COLO829 (cell line): ENCODE measurements around the gene CMAS.
"Not testable (repeated sequence)": the region's sequence is repeated elsewhere in the genome, so short reads cannot be mapped to it uniquely, and the experiment has no call there.

Source experiments
- DNase-seq: peaks from one replicate; pipeline ENCODE4 v3.0.0; 2012; ENCODE audit warnings: low spot score

The CMAS gene

GRCh38 chr12:22047494-22047893 is 1.5 kb downstream of the CMAS start:
- DNase-seq, result no peak

- DNase-seq, result no peak
These were observed 2.5 kb downstream of the CMAS start for GRCh38 chr12:22048351-22049041.

GRCh38 chr12:22050078-22050477 is 4.1 kb downstream of the CMAS start:
- no peak for DNase-seq

- no peak for DNase-seq
These were observed 5.2 kb downstream of the CMAS start for GRCh38 chr12:22051114-22051698.

GRCh38 chr12:22052994-22053393 is 7.0 kb downstream of the CMAS start:
- not testable (repeated sequence) for DNase-seq

GRCh38 chr12:22054155-22054554 is 8.1 kb downstream of the CMAS start:
- DNase-seq, result no peak

- DNase-seq, result no peak
These were observed 10.6 kb downstream of the CMAS start for GRCh38 chr12:22056607-22057006.

- DNase-seq, result peak; percentile 16
These were observed 14.1 kb downstream of the CMAS start for GRCh38 chr12:22059976-22060647.

GRCh38 chr12:22064968-22065367 is 18.9 kb downstream of the CMAS start:
- no peak for DNase-seq

GRCh38 chr12:22066310-22066709 is 20.3 kb downstream of the CMAS start:
- DNase-seq, result no peak

- DNase-seq, result no peak
These were observed 23.8 kb downstream of the CMAS start for GRCh38 chr12:22069851-22070250.

GRCh38 chr12:22082190-22082701 is 36.2 kb downstream of the CMAS start:
- DNase-seq, result no peak

- DNase-seq, result peak; percentile 35
These were observed 37.1 kb downstream of the CMAS start for GRCh38 chr12:22083167-22083566.

GRCh38 chr12:22084852-22085251 is 38.8 kb downstream of the CMAS start:
- DNase-seq, result no peak

GRCh38 chr12:22088886-22089285 is 42.9 kb downstream of the CMAS start:
- DNase-seq, result no peak

GRCh38 chr12:22089486-22089885 is 43.5 kb downstream of the CMAS start:
- no peak for DNase-seq

GRCh38 chr12:22099062-22099461 is 53.0 kb downstream of the CMAS start:
- not testable (repeated sequence) for DNase-seq

- peak; percentile 54 for DNase-seq
These were observed 55.1 kb downstream of the CMAS start for GRCh38 chr12:22100958-22101748.

GRCh38 chr12:22101749-22102243 is 55.8 kb downstream of the CMAS start:
- peak; percentile 98 for DNase-seq

- DNase-seq, result no peak
These were observed 57.4 kb downstream of the CMAS start for GRCh38 chr12:22103418-22103817.

GRCh38 chr12:22105542-22105941 is 59.5 kb downstream of the CMAS start:
- DNase-seq, result no peak

GRCh38 chr12:22110176-22110575 is 64.2 kb downstream of the CMAS start:
- DNase-seq, result no peak
